22Rv1 (cell line): Measurements from ENCODE around the gene RNF34.

Source experiments
- ZFX ChIP-seq: fragments of 450-650 bp; IDR thresholded peaks from 2 replicates; pipeline ENCODE4 v1.6.1; 2017; ENCODE audit warnings: antibody characterized with exemption, borderline replicate concordance
- TF ChIP-seq, protein P1 (sequence below): fragments of 450-650 bp; IDR thresholded peaks from 2 replicates; pipeline ENCODE4 v1.5.1; 2017; ENCODE audit warnings: mild to moderate bottlenecking

GRCh38 chr12:121439715-121440114, 39.8 kb downstream of the RNF34 start:
- TF ChIP-seq, protein P1, sequence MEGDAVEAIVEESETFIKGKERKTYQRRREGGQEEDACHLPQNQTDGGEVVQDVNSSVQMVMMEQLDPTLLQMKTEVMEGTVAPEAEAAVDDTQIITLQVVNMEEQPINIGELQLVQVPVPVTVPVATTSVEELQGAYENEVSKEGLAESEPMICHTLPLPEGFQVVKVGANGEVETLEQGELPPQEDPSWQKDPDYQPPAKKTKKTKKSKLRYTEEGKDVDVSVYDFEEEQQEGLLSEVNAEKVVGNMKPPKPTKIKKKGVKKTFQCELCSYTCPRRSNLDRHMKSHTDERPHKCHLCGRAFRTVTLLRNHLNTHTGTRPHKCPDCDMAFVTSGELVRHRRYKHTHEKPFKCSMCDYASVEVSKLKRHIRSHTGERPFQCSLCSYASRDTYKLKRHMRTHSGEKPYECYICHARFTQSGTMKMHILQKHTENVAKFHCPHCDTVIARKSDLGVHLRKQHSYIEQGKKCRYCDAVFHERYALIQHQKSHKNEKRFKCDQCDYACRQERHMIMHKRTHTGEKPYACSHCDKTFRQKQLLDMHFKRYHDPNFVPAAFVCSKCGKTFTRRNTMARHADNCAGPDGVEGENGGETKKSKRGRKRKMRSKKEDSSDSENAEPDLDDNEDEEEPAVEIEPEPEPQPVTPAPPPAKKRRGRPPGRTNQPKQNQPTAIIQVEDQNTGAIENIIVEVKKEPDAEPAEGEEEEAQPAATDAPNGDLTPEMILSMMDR, result no peak
- TF ChIP-seq ZFX, result no peak
